HuH-7.5 (cell line): Measurements from ENCODE around the gene MSH4.
"Not testable (repeated sequence)": the region's sequence is repeated elsewhere in the genome, so short reads cannot be mapped to it uniquely, and the experiment has no call there.

ENCODE experiments used
- DNase-seq: peaks from one replicate; pipeline ENCODE4 v3.0.0; 2011; ENCODE audit warnings: low spot score

Gene MSH4

GRCh38 chr1:75797273-75797588, 549 bp downstream of the MSH4 start:
- DNase-seq: no peak

DNA sequence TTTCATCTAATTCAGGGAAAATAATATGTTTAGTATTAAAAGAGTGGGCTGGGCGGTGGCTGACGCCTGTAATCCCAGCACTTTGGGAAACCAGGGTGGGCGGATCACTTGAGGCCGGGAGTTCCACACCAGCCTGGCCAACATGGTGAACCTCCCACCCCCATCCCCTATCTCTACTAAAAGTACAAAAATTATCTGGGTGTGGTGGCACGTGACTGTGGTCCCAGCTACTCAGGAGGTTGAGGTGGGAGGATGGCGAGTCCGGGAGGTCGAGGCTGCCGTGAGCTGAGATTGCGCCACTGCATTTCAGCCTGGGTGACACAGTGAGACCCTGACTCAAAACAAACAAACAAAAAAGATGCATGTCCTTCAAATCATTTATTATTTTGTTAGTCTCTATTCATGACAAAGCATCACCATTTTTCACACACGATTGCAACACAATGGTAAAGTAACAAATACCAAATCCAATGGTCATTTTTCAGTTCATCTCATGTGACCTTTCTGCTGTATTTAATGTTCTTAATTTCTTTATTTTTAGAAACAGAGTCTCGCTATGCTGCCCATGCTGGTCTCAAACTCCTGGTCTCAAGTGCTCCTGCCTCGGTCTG, 1.0 kb downstream of the MSH4 start:
- no peak for DNase-seq

- DNase-seq: not testable (repeated sequence)
Observed at GRCh38 chr1:75801480-75801879, 4.8 kb downstream of the MSH4 start.

DNA sequence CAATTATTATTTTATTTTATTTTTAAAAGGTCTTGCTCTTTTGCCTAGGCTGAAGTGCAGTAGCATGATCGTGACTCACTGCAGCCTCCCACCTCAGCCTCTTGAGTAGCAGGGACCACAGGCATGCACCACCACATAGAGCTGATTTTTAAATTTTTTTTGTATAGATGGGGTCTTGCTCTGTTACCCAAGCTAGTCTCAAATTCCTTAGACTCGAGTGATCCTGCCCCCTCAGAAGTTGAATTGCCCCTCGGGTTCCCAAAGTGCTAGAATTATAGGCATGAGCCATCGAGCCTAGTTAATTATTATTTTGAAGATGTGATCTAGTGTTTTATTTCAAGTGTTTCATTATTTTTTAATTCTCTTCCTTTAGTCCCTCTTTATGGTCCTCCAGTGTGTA, 12.2 kb downstream of the MSH4 start:
- no peak for DNase-seq

GRCh38 chr1:75810113-75810512, 13.4 kb downstream of the MSH4 start:
- DNase-seq: not testable (repeated sequence)

GRCh38 chr1:75811211-75811981, 14.7 kb downstream of the MSH4 start:
- DNase-seq: no peak

DNA sequence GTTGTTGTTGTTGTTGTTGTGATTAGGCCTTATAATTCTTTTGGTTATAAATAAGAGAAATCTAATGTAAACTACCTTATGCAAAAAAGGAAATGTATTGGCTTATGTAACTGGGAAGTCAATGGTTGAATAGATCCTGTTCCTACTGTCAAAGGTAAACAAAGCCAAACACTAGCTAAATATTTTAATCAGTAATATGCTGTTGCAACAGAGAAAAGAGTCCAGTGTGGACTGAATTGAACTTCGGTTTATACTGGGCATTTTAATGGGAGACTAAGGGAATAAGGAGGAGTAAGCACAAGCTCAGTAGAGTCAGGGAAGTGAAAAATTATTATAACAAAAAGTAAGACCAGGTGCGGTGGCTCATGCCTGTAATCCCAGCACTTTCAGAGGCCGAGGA, 15.4 kb downstream of the MSH4 start:
- no peak for DNase-seq

DNA sequence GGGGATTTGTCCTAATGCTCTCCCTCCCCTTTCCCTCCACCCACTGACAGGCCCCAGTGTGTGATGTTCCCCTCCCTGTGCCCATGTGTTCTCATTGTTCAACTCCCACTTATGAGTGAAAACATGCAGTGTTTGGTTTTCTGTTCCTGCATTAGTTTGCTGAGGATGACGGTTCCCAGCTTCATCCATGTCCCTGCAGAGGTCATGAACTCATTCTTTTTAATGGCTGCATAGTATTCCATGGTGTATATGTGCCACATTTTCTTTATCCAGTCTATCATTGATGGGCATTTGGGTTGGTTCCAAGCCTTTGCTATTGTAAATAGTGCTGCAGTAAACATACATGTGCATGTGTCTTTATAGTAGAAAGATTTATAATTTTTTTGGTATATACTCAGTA, 26.9 kb downstream of the MSH4 start:
- not testable (repeated sequence) for DNase-seq

GRCh38 chr1:75836528-75837100, 39.9 kb downstream of the MSH4 start:
- DNase-seq: no peak

DNA sequence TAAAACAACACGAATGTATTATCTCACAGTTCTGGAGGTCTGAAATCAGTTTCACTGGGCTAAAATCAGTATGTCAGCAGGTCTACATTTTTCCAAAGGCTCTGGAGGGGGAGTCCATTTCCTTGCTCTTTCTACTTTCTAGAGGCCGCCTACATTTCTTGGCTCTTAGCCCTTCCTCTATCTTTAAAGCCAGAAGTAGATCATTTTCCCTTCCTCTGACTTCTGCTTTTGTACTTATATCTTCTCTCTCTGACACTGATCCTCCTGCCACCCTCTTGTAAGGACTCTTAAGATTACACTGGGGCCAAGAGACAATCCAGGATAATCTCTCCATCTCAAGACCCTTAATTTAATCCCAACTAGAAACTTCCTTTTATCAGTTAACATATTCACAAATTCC, 41.4 kb downstream of the MSH4 start:
- DNase-seq: no peak

DNA sequence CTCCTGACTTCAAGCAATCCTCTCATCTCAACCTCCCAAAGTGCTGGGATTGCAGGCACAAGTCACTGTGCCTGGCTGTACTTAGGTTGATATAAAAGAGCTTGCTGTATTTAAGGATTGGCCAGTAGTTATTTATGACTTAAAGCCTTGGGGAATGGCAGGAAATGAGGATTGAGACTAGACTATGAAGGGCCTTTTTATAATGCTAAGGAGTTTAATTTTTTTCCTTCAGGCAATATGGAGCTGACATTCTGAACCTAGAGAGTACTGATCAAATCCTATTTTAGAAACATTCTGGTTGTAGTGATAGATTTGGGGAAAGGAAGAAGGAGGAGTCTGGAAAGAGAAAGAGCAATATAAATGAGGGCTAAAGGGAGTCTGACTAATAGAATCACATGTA, 44.7 kb downstream of the MSH4 start:
- DNase-seq: no peak

DNA sequence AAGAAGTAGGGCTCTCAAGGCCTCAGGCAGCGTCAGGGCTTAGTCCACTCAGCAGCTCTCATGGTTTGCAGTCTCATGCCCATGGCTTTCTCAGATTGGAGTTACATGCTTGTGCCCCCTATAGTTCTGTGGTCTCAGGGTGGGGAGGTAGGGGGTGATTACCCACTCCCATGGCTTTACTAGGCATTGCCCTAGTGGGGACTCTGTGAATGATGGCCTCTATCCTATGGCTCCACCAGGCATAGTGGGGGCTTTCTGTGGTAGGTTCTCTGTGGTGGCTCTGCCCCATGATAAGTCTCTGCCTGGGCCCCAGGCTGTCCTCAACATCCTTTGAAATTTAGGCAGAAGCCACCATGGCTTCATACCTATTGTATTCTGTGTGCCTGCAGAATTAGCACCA, 48.9 kb downstream of the MSH4 start:
- DNase-seq: no peak

DNA sequence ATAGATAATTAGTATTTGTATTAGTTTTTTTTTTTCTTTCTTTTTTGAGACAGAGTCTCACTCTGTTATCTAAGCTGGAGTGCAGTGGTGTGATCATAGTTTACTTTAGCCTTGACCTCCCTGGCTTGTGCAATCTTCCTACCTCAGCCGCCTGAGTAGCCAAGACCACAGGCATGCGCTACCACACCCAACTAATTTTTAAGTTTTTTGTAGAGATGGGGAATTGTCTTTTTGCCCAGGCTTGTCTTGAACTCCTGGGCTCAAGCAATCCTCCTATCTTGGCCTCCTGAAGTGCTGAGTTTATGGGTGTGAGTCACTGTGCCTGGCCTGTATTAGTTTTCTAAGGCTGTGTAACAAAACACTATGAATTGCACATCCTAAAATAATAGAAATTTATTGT, 58.3 kb downstream of the MSH4 start:
- DNase-seq: no peak

DNA sequence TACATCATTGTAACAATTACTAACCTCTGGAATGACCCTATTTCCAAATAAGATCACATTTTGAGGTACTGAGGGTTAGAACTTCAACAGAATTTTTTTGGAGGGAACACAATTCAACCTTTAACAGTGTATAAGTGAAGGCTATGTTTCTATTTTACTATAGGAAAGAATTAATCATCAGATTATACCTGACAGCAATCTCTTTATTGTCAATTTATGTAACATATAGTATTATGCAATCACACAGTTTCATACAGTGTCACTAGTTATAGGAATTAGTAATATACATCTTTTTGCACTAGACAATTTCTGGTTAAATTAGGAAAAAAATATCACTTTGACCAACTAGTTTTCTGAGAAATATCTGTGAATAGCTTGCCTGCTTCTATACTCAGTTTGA, 59.1 kb downstream of the MSH4 start:
- DNase-seq: no peak

DNA sequence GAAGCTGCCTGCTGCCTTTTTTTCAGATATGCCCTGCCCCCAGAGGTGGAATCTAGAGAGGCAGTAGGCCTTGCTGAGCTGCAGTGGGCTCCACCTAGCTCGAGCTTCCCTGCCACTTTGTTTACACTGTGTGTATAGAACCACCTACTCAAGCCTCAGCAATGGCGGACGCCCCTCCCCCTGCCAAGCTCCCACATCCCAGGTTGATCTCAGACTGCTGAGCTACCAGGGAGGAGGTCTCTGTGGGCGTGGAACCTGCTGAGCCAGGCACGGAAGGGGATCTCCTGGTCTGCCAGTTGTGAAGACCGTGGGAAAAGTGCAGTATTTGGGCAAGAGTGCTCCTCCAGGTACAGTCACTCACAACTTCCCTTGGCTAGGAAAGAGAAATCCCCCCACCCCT, 65.1 kb downstream of the MSH4 start:
- DNase-seq: no peak

DNA sequence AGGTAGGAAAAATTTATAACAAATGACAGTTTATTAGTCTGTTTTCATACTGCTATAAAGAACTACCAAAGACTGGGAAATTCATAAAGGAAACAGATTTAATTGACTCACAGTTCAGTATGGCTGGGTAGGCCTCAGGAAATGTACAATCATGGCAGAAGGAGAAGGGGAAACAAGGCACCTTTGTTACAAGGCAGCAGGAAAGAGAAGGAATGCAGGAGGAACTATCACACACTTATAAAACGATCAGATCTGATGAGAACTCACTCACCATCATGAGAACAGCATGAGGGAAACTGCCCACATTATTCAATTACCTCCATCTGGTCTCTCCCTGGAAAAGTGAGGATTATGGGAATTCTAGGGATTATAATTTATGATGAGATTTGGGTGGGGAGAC, 74.3 kb downstream of the MSH4 start:
- DNase-seq: no peak

- no peak for DNase-seq
Observed at GRCh38 chr1:75879985-75880384, 83.3 kb downstream of the MSH4 start.

GRCh38 chr1:75884437-75884836, 87.8 kb downstream of the MSH4 start:
- DNase-seq: no peak

- DNase-seq: no peak
Observed at GRCh38 chr1:75901371-75901770, 104.7 kb downstream of the MSH4 start.

- DNase-seq: peak; percentile 4
Observed at GRCh38 chr1:75908717-75909152, 112.1 kb downstream of the MSH4 start.

- no peak for DNase-seq
Observed at GRCh38 chr1:75916834-75917233, 120.2 kb downstream of the MSH4 start.

GRCh38 chr1:75922698-75923097, 126.0 kb downstream of the MSH4 start:
- no peak for DNase-seq

DNA sequence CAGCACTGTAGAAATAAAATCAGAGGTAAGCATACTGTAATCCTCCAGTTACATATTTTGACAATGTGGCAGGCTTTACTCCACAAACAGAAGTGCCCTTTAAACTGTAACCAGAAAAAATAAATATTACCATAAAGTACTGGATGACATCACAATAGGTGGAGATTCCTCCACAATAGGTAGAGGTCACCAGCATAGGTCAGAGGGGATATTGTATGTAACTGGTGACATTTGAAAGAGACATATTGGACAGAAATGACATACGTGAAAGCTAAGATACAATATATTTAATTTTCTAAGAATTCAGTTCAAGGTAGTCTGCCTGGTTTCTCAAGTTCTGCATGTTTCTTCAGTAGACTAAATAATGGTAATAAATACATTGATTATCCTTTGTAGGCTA, 135.6 kb downstream of the MSH4 start, which contains the start of gene ASB17:
TSS of gene ASB17 (minus strand) at position 101 of the 400 bp plus-strand sequence. CDS start 113 bp downstream, outside the sequence.
- no peak for DNase-seq

DNA sequence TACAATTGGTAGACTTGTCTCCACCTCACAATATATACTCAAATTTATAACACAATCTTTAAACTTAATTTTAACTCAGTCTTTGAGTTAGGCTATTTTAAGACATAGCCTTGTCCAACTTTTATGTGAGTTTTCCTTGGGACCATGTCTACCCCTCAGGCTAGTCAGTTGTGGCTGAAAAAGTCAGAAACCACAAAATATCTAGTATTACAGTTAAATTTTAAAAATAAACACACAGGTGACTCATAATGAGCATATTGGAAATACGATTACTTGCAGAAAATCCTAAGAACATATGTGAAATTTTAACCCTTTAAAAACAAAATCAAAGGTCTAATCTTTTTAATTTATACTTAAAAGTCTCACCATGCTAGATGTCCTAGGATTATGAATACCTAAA, 140.4 kb downstream of the MSH4 start:
- no peak for DNase-seq
